Embryonic facial prominence (tissue), 1 donor: ENCODE data around the gene ITGA1.
"Not testable (repeated sequence)": the region's sequence is repeated elsewhere in the genome, so short reads cannot be mapped to it uniquely, and the experiment has no call there.

Source experiments
- DNase-seq: peaks from one replicate; pipeline ENCODE4 v3.0.0-alpha.2; 2016; ENCODE audit errors: extremely low spot score

Gene ITGA1

GRCh38 chr5:52865991-52866390 lies 78.3 kb downstream of the ITGA1 start:
- DNase-seq, result not testable (repeated sequence)

- no peak for DNase-seq
Measured at GRCh38 chr5:52867809-52868208, 80.1 kb downstream of the ITGA1 start.

- no peak for DNase-seq
Measured at GRCh38 chr5:52868417-52868816, 80.7 kb downstream of the ITGA1 start.

GRCh38 chr5:52869391-52869790 lies 81.7 kb downstream of the ITGA1 start:
- no peak for DNase-seq

GRCh38 chr5:52870448-52870847 lies 82.7 kb downstream of the ITGA1 start:
- no peak for DNase-seq

GRCh38 chr5:52875827-52876226 lies 88.1 kb downstream of the ITGA1 start:
- no peak for DNase-seq

GRCh38 chr5:52876456-52876855 lies 88.7 kb downstream of the ITGA1 start:
- no peak for DNase-seq

GRCh38 chr5:52878656-52879055 lies 90.9 kb downstream of the ITGA1 start:
- no peak for DNase-seq

GRCh38 chr5:52880541-52880940 lies 92.8 kb downstream of the ITGA1 start:
- no peak for DNase-seq

- no peak for DNase-seq
Measured at GRCh38 chr5:52881468-52881867, 93.8 kb downstream of the ITGA1 start.

- DNase-seq, result no peak
Measured at GRCh38 chr5:52883110-52883509, 95.4 kb downstream of the ITGA1 start.

- no peak for DNase-seq
Measured at GRCh38 chr5:52884453-52884852, 96.7 kb downstream of the ITGA1 start.

GRCh38 chr5:52885614-52886013 lies 97.9 kb downstream of the ITGA1 start:
- no peak for DNase-seq

GRCh38 chr5:52886206-52886605 lies 98.5 kb downstream of the ITGA1 start:
- no peak for DNase-seq

- DNase-seq, result no peak
Measured at GRCh38 chr5:52887066-52887465, 99.3 kb downstream of the ITGA1 start.

- DNase-seq, result no peak
Measured at GRCh38 chr5:52888363-52888762, 100.6 kb downstream of the ITGA1 start.

GRCh38 chr5:52892242-52892878 lies 104.6 kb downstream of the ITGA1 start:
- DNase-seq, result no peak

GRCh38 chr5:52893105-52893504 lies 105.4 kb downstream of the ITGA1 start:
- no peak for DNase-seq

GRCh38 chr5:52893863-52894262 lies 106.1 kb downstream of the ITGA1 start:
- DNase-seq, result no peak

GRCh38 chr5:52894451-52894850 lies 106.7 kb downstream of the ITGA1 start:
- DNase-seq, result no peak

GRCh38 chr5:52895075-52895474 lies 107.4 kb downstream of the ITGA1 start:
- DNase-seq, result no peak

- no peak for DNase-seq
Measured at GRCh38 chr5:52895572-52896413, 108.1 kb downstream of the ITGA1 start.

- DNase-seq, result no peak
Measured at GRCh38 chr5:52896534-52897237, 109.0 kb downstream of the ITGA1 start.
